GM19324 (cell line): ENCODE results near the gene HAUS8.

Experiments used
- ATAC-seq: cut with Tn5 transposase; IDR thresholded peaks from one replicate; pipeline ENCODE4 v1.9.1; 2021; ENCODE audit warnings: mild to moderate bottlenecking, moderate library complexity; ENCODE audit not compliant: unreplicated experiment, low FRiP score

Gene HAUS8

DNA sequence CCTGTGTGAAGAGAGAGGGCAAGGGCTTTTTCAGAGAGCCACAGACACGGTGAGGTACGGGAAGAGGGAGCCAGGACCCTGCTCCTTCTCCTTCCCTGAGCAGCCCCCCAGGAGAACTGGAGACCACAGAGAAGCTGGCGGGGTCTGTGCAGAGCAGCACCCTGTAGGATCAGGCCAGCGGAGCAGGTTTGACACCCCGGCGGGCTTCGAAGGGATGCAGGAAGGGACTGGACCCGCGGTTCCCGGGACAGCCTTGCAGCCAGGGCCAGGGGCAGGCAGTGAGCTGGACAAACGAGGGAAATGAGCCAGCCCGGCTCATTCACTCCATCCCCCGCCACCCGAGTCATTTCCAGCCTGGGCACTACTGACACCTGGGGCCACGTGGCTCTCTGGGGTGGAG is 70.9 kb downstream of the HAUS8 start:
- no peak for ATAC-seq

GRCh38 chr19:17002455-17002854 is 72.8 kb downstream of the HAUS8 start:
- no peak for ATAC-seq

- ATAC-seq = no peak
Measured at GRCh38 chr19:17001603-17002183, 73.6 kb downstream of the HAUS8 start.
